MM.1S (cell line): Measurements from ENCODE around the gene FAM72D.
"Not testable (repeated sequence)": the region's sequence is repeated elsewhere in the genome, so short reads cannot be mapped to it uniquely, and the experiment has no call there.

ENCODE experiments used
- DNase-seq: peaks from one replicate; pipeline ENCODE4 v3.0.0-alpha.2; 2015
- H2AFZ ChIP-seq: fragments of 300-600 bp; sonication (generic); 2 replicates; pipeline ENCODE4 v1.6.0; 2016; ENCODE audit warnings: antibody characterized with exemption, low read length
- H3F3A ChIP-seq: fragments of 300-600 bp; sonication (generic); 2 replicates; pipeline ENCODE4 v1.6.1; 2016; ENCODE audit warnings: mild to moderate bottlenecking, antibody characterized with exemption, low read length, moderate library complexity, mixed read lengths; ENCODE audit not compliant: insufficient read depth
- H3K27ac ChIP-seq: fragments of 300-600 bp; sonication (generic); 2 replicates; pipeline ENCODE4 v1.5.1; 2016; ENCODE audit warnings: mild to moderate bottlenecking, low read length
- H3K27me3 ChIP-seq: fragments of 300-600 bp; sonication (generic); replicated peaks from 2 replicates; pipeline ENCODE4 v1.6.0; 2016; ENCODE audit warnings: low read length; ENCODE audit not compliant: insufficient read depth
- H3K36me3 ChIP-seq: fragments of 300-600 bp; sonication (generic); replicated peaks from 2 replicates; pipeline ENCODE4 v1.6.1; 2016; ENCODE audit warnings: mild to moderate bottlenecking, low read length, mixed read lengths; ENCODE audit not compliant: insufficient read depth
- H3K4me1 ChIP-seq: fragments of 300-600 bp; sonication (generic); 2 replicates; pipeline ENCODE4 v1.6.1; 2016; ENCODE audit warnings: low read length, mixed read lengths
- H3K4me2 ChIP-seq: fragments of 300-600 bp; sonication (generic); 2 replicates; pipeline ENCODE4 v1.6.0; 2016; ENCODE audit warnings: low read depth, low read length
- H3K4me3 ChIP-seq: fragments of 300-600 bp; sonication (generic); 2 replicates; pipeline ENCODE4 v1.5.1; 2016; ENCODE audit warnings: low read length, mixed read lengths
- H3K79me2 ChIP-seq: fragments of 300-600 bp; sonication (generic); 2 replicates; pipeline ENCODE4 v1.6.1; 2016; ENCODE audit warnings: mixed run types, low read length, mixed read lengths
- H3K9ac ChIP-seq: fragments of 300-600 bp; sonication (generic); 2 replicates; pipeline ENCODE4 v1.6.1; 2016; ENCODE audit warnings: low read length, mixed read lengths
- H3K9me2 ChIP-seq: fragments of 300-600 bp; sonication (generic); replicated peaks from 2 replicates; pipeline ENCODE4 v1.6.1; 2016; ENCODE audit warnings: mild to moderate bottlenecking, low read length, mixed read lengths; ENCODE audit not compliant: insufficient read depth
- H3K9me3 ChIP-seq: fragments of 300-600 bp; sonication (generic); replicated peaks from 2 replicates; pipeline ENCODE4 v1.6.1; 2016; ENCODE audit warnings: mild to moderate bottlenecking, low read length, mixed read lengths; ENCODE audit not compliant: insufficient read depth
- H4K20me1 ChIP-seq: fragments of 300-600 bp; sonication (generic); 2 replicates; pipeline ENCODE4 v1.6.1; 2016; ENCODE audit warnings: mild to moderate bottlenecking, low read length, moderate library complexity, mixed read lengths; ENCODE audit not compliant: insufficient read depth

Gene FAM72D

GRCh38 chr1:145077872-145078786 lies 17.6 kb upstream of the FAM72D start:
- H3K4me1 ChIP-seq, H3K4me3 ChIP-seq, DNase-seq, H3K79me2 ChIP-seq, H4K20me1 ChIP-seq, H3K27me3 ChIP-seq, H2AFZ ChIP-seq, H3K9me3 ChIP-seq, H3K9me2 ChIP-seq, H3F3A ChIP-seq, H3K36me3 ChIP-seq, H3K27ac ChIP-seq, H3K4me2 ChIP-seq, H3K9ac ChIP-seq: not testable (repeated sequence)

GRCh38 chr1:145078787-145079370 lies 16.9 kb upstream of the FAM72D start:
- not testable (repeated sequence) for H3K4me3 ChIP-seq, H2AFZ ChIP-seq, H3K36me3 ChIP-seq, H3K9me3 ChIP-seq, H3K9me2 ChIP-seq, H3K27ac ChIP-seq, H3F3A ChIP-seq, H3K4me1 ChIP-seq, H4K20me1 ChIP-seq, DNase-seq, H3K4me2 ChIP-seq, H3K79me2 ChIP-seq, H3K27me3 ChIP-seq, H3K9ac ChIP-seq

GRCh38 chr1:145079737-145080136 lies 16.0 kb upstream of the FAM72D start:
- H3K79me2 ChIP-seq, H3K9me2 ChIP-seq, H2AFZ ChIP-seq, DNase-seq, H3K9me3 ChIP-seq, H4K20me1 ChIP-seq, H3K27me3 ChIP-seq, H3K4me2 ChIP-seq, H3K4me3 ChIP-seq, H3K9ac ChIP-seq, H3K27ac ChIP-seq, H3K36me3 ChIP-seq, H3K4me1 ChIP-seq, H3F3A ChIP-seq: not testable (repeated sequence)

GRCh38 chr1:145080193-145080592 lies 15.6 kb upstream of the FAM72D start:
- not testable (repeated sequence) for H4K20me1 ChIP-seq

GRCh38 chr1:145082483-145083255 lies 13.1 kb upstream of the FAM72D start:
- H3K79me2 ChIP-seq, H4K20me1 ChIP-seq, H3K27me3 ChIP-seq, H3K9me2 ChIP-seq, H3K4me3 ChIP-seq, H3K9me3 ChIP-seq, H3K36me3 ChIP-seq, H3K27ac ChIP-seq, H3K4me1 ChIP-seq, H3K4me2 ChIP-seq, DNase-seq, H2AFZ ChIP-seq, H3F3A ChIP-seq, H3K9ac ChIP-seq: not testable (repeated sequence)

More at GRCh38 chr1:145080193-145080592, 15.6 kb upstream of the FAM72D start:
- H3K27me3 ChIP-seq, H3K27ac ChIP-seq, H3K79me2 ChIP-seq, H3K9me3 ChIP-seq, H3K9me2 ChIP-seq, H3K4me1 ChIP-seq, H3F3A ChIP-seq, H2AFZ ChIP-seq, H3K9ac ChIP-seq, H3K36me3 ChIP-seq, H3K4me3 ChIP-seq, DNase-seq, H3K4me2 ChIP-seq: not testable (repeated sequence)

- not testable (repeated sequence) for H3K4me3 ChIP-seq, H3K9me2 ChIP-seq, H3K79me2 ChIP-seq, H3K9me3 ChIP-seq, H2AFZ ChIP-seq, H3K27me3 ChIP-seq, H3K4me1 ChIP-seq, DNase-seq, H3K4me2 ChIP-seq, H3K36me3 ChIP-seq, H3F3A ChIP-seq, H4K20me1 ChIP-seq, H3K27ac ChIP-seq
- H3K9ac ChIP-seq: peak overlapping the region; percentile 44; the same call in 1 of the 2 replicates
These were observed 2.1 kb upstream of the FAM72D start for GRCh38 chr1:145093517-145094149.

GRCh38 chr1:145094655-145095211 lies 1.0 kb upstream of the FAM72D start:
- peak overlapping the region; percentile 44; the same call in 1 of the 2 replicates for H3K27ac ChIP-seq
- H3K4me1 ChIP-seq, DNase-seq: not testable (repeated sequence)

More at GRCh38 chr1:145094655-145095211, 1.0 kb upstream of the FAM72D start:
- not testable (repeated sequence) for H3K9me2 ChIP-seq, H3K9ac ChIP-seq, H4K20me1 ChIP-seq, H3F3A ChIP-seq, H2AFZ ChIP-seq, H3K4me3 ChIP-seq, H3K27me3 ChIP-seq, H3K4me2 ChIP-seq, H3K9me3 ChIP-seq, H3K36me3 ChIP-seq, H3K79me2 ChIP-seq
